ENCODE data around the gene RAD9A. TPM values are rescaled to one million over a fixed set of nuclear protein-coding genes. Genes with fewer than 3 reads are reported as not detected.
A peak's percentile ranks its signal among the peaks of the same experiment; 100 is the strongest.

RAD9A gene
- total RNA-seq, 2 experiments from 2014 or later = 59.5 to 60.4 TPM

DNA sequence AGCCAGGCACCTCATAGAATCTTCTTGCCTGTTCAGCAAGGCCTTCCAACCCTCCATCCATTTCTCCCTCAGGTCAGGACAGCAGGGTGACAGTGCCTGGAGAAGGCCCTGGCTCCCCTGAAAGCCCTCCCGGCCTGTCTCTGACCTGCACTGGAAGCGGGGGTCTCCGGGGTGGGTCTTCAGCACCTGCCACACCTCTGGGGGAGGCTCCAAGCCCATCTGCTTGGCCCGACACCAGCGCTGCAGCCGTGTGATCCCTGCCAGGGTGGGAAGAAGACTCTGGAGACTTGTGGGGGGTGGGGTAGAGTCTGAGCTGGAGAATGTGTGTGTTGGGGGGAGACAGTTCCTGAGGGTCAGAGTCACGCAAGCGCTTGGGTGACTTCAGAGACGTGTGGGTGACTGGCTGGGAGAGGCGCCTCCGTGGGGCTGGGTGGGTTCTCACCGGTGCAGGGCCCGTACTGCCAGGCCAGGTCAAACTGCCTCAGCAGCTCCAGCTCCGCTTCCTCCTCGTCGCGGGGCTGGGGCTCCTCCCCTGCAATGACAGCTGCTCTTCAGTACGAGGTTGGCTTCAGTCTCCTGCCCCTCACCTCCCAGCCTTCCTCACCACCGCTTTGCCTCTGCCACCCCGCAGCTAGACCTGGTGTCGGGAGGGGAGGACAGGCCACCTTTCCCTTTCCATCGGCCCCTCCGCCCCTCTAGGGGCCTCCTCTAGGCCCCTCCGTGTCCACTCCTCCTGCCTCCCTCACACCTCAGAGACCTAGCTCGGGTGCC is 39.1 kb upstream of the RAD9A start:
- no peaks in the 10 kb centered on the region for H3K9me3 Mint-ChIP-seq (ENCODE audit: insufficient read depth)
- H3K4me1 Mint-ChIP-seq (ENCODE audit: low read depth) = peaks cover 42% of the 10 kb centered on the region
- DNase-seq (peak; percentile 78), ATAC-seq (peak; percentile 60)
- POLR2A ChIA-PET = interaction anchor here (0.6 to 2.8 kb wide), 34 partner anchors 8 to 1352 kb away, joined by 3 to 28 read pairs (median 5); partner anchors contain the start of genes ANKRD13D, CLCF1, PPP1CA and RAD9A
- CTCF ChIA-PET = interaction anchor here (0.9 to 18.4 kb wide), 19 partner anchors 10 to 272 kb away, joined by 3 to 998 read pairs (median 5); partner anchors contain the start of genes CLCF1, PPP1CA, PTPRCAP and RAD9A
- peaks cover 8% of the 10 kb centered on the region for H3K36me3 Mint-ChIP-seq (ENCODE audit: low read depth)
- H3K27ac Mint-ChIP-seq = peak overlapping the region; percentile 99
- peaks cover 4% of the 10 kb centered on the region for H3K27me3 Mint-ChIP-seq (ENCODE audit: low read depth)
- H3K4me3 Mint-ChIP-seq = peak overlapping the region; percentile 93

DNA sequence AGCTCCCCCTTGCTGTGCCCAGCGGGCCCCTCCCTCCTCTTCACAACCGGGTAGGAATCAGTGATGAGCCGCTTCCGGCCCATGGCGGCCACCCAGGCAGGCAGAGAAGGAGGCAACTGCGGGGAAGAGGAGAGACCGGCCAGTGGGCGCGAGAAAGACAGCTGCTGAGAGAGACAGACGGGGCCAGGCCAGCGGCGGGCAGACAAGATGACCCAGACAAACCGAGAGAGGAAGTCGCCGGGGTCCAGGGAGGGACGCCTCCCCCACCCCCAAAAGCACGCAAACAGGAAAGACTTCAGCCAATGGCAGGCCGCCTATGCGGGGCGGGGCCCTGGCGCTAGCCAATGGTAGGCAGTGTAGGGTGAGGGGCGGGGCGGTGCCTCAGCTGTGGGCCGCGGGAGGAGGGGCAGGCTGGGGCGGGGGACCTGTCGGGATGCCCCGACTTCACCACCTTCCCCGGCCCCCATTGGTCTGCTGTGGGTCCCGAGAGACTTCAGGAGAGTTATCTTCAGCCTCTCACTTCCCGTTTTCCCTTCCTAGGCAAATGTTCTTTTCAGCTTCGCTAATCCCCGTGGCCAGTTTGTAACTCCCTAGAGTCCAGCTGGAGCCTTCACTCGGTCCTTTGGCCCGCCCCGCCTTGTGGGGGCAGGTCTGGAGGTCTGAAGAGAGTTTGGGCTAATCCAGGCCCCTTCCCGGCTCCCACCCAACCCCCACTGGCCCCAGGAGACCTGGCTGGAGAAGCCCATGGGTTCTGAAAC is 38.3 kb upstream of the RAD9A start, which contains the start of gene POLD4:
TSS of gene POLD4 (minus strand) at position 230 of the 758 bp plus-strand sequence. CDS start at position 83, 147 bp downstream.
- H3K36me3 Mint-ChIP-seq (ENCODE audit: low read depth) = peaks cover 8% of the 10 kb centered on the region
- peak within 1 kb of the TSS; percentile 99 for H3K27ac Mint-ChIP-seq
- CTCF ChIA-PET = interaction anchor here (0.9 to 18.4 kb wide), 20 partner anchors 10 to 273 kb away, joined by 3 to 998 read pairs (median 5); partner anchors contain the start of genes CLCF1, PPP1CA, PTPRCAP and RAD9A
- ATAC-seq (peak; percentile 92), DNase-seq (peak; percentile 96)
- no peaks in the 10 kb centered on the region for H3K9me3 Mint-ChIP-seq (ENCODE audit: insufficient read depth)
- POLR2A ChIA-PET = interaction anchor here (0.6 to 2.8 kb wide), 36 partner anchors 9 to 510 kb away, joined by 3 to 28 read pairs (median 5); partner anchors contain the start of genes ANKRD13D, CLCF1, PPP1CA and PTPRCAP
- peak within 1 kb of the TSS; percentile 93 for H3K4me3 Mint-ChIP-seq
- H3K4me1 Mint-ChIP-seq (ENCODE audit: low read depth) = peaks cover 42% of the 10 kb centered on the region
- peaks cover 12% of the 10 kb centered on the region for H3K27me3 Mint-ChIP-seq (ENCODE audit: low read depth)

DNA sequence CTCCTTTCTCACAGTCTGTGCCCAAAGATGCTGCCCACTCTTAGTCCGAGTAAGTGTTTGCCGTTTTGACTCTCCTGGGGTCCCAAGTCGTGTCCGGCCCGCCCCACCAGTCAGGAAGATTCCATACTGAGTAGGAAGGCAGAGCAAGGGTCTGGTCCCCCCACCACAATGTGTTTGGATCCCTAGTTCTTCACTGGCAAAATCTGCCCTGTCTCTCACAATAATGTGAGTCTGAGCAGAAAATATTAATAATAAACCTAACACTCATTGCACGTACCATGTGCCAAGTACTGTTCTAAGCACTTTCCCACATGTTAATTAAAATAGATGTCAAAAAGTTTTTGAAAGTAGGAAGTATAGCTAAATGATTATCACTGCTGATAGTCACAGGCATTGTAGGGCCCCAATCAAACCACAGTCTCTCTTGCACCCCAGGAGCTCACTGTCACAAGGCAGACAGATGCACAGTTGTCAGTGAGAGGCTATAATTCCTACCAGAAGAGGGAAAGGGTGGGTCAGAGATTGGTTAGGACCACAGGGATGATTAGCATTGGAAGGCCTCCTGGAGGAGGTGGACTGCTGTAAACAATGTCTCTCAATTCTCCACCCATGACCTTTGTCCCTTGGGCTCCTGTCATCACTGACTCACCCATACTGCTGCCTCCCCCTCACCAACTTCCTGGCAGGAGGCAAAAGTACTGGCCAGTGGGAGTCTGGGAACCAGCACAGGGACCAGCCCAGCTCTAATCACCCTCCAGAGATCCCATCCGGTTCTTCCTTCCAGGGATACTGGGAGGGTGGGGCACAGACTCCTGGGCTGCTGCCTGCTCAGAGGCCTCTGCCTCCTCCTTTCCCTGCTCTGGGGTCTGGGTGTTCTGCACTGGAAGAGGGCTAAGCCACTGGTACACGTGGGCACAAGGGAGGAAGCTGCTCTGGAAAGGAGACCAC is 37.4 kb upstream of the RAD9A start:
- H3K36me3 Mint-ChIP-seq (ENCODE audit: low read depth) = peaks cover 8% of the 10 kb centered on the region
- H3K27ac Mint-ChIP-seq = peak overlapping the region; percentile 89
- peaks cover 42% of the 10 kb centered on the region for H3K4me1 Mint-ChIP-seq (ENCODE audit: low read depth)
- ChIA-PET POLR2A (interaction anchor here (0.6 to 2.8 kb wide), 16 partner anchors 8 to 114 kb away, joined by 3 to 28 read pairs (median 6); partner anchors contain the start of genes ANKRD13D, CLCF1, PTPRCAP and RAD9A), CTCF (interaction anchor here (0.9 to 18.4 kb wide), 10 partner anchors 9 to 260 kb away, joined by 3 to 998 read pairs (median 30); partner anchors contain the start of genes CLCF1, PPP1CA and RAD9A)
- peak overlapping the region; percentile 93 for H3K4me3 Mint-ChIP-seq
- DNase-seq = no peak
- no peaks in the 10 kb centered on the region for H3K9me3 Mint-ChIP-seq (ENCODE audit: insufficient read depth)
- peaks cover 13% of the 10 kb centered on the region for H3K27me3 Mint-ChIP-seq (ENCODE audit: low read depth)
- ATAC-seq = no peak

DNA sequence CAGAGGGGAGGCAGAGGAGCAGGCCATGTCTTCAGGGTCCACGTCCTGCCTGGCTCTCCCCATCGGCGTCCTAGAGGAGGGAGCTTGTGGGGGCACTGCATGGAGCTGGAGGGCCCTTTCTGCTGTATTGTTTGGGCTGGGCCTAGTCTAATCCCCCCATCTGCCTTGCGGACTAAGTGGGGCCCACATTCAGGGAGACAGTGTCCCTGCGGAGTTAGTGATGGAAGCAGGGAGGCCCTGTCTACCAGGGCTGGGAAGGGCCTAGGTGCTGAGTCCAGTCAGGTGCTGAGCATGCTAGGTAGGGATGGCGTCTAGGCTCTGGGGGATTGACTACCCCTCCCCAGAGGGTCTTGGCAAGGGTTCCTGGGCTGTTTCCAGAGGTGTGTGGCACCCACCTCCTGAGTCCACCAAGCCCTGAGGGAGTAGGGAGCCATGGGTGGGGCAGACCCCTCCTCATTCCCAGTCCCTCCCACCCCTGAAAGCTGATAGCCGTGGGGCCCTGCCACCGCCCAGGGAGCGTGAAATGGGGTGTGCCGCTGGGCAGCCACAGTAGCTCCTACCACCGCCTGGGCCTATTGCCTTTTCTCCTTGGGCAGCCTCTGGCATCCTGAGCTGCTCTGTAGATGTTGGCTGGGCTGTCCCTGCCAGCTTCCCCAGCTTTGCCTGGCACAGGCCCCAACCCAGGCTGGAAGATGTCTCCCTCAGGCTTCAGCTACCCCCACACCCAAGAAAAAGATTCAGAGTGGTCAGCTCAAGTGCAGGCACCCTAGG is 36.6 kb upstream of the RAD9A start:
- Mint-ChIP-seq H3K27me3 (ENCODE audit: low read depth) (peaks cover 13% of the 10 kb centered on the region), H3K36me3 (ENCODE audit: low read depth) (peaks cover 8% of the 10 kb centered on the region), H3K27ac (peak overlapping the region; percentile 89), H3K4me1 (ENCODE audit: low read depth) (peaks cover 42% of the 10 kb centered on the region), H3K9me3 (ENCODE audit: insufficient read depth) (no peaks in the 10 kb centered on the region), H3K4me3 (no peak overlapping the region)
- DNase-seq (no peak), ATAC-seq (no peak)
- ChIA-PET CTCF (interaction anchor here (1.6 to 18.4 kb wide), 5 partner anchors 9 to 92 kb away, joined by 6 to 998 read pairs (median 55); partner anchors contain the start of genes CLCF1, PTPRCAP and RAD9A), POLR2A (interaction anchor here (1.0 kb wide), 1 partner anchor 82 kb away, joined by 3 read pairs; the partner anchor contains the start of gene PTPRCAP)

DNA sequence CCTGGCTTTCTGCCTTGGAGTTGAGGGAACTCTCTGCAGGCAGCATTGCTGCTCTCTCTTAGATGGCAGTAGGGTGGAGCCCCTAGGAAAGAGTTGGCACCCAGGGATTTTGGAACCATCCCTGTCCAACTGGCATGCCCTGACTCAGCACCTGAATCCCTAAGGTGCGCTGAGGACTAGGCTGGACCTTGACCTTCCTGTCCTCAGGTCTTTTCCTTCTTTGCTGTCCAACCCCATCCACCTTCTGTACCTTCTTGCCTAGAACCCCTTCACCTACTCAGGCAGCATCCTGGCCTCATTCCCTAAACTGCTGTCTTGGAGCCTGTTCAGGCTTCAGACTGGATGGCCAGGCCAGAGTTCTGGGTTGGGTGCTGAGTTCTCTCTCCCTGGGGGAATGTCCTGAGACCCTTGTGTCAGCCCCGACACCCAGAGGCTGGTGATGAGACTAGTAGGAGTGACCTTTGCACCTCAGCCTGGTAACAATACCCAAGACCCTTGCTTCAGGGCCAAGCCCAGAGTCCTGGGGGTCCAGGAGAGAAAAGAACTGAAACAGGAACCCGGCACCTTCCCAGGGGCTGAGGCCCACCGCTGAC is 35.9 kb upstream of the RAD9A start:
- ChIA-PET CTCF (interaction anchor here (0.6 to 18.4 kb wide), 18 partner anchors 9 to 129 kb away, joined by 3 to 998 read pairs (median 4); partner anchors contain the start of genes CLCF1, PPP1CA, PTPRCAP and RAD9A), POLR2A (interaction anchor here (1.0 to 1.4 kb wide), 2 partner anchors 26 to 81 kb away, joined by 3 to 13 read pairs; partner anchors contain the start of gene PTPRCAP)
- DNase-seq (no peak), ATAC-seq (no peak)
- peaks cover 8% of the 10 kb centered on the region for H3K36me3 Mint-ChIP-seq (ENCODE audit: low read depth)
- no peaks in the 10 kb centered on the region for H3K9me3 Mint-ChIP-seq (ENCODE audit: insufficient read depth)
- peak overlapping the region; percentile 39 for H3K27ac Mint-ChIP-seq
- peaks cover 42% of the 10 kb centered on the region for H3K4me1 Mint-ChIP-seq (ENCODE audit: low read depth)
- H3K27me3 Mint-ChIP-seq (ENCODE audit: low read depth) = peaks cover 13% of the 10 kb centered on the region
- no peak overlapping the region for H3K4me3 Mint-ChIP-seq

DNA sequence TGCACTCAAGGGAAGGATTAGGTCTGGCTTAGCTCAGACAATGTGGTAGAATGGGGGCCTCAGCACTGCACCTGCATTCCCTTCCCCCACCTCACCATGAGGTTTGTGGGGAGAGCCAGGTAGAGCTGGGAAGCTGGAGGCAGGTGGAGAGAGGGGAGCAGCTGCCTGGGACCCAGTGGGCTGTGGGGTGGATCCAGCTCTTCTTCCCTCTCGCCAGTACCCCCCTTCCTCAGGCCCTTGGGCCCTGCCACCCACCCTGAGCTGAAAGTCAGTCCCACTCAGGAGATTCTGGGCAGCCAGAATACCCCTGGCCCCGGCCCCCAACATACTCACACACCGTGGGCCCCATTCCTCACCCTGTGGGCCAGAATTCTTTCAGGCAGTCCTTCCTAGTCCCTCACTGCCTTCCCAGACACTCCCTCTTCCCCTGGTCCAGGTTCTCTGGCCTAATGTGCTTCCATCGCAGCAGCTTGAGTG is 35.4 kb upstream of the RAD9A start:
- DNase-seq = no peak
- Mint-ChIP-seq H3K27ac (peak overlapping the region; percentile 71), H3K9me3 (ENCODE audit: insufficient read depth) (no peaks in the 10 kb centered on the region), H3K4me3 (peak overlapping the region; percentile 15), H3K4me1 (ENCODE audit: low read depth) (peaks cover 36% of the 10 kb centered on the region), H3K36me3 (ENCODE audit: low read depth) (peaks cover 4% of the 10 kb centered on the region), H3K27me3 (ENCODE audit: low read depth) (peaks cover 17% of the 10 kb centered on the region)
- ChIA-PET CTCF (interaction anchor here (0.6 to 18.4 kb wide), 17 partner anchors 9 to 129 kb away, joined by 3 to 998 read pairs (median 4); partner anchors contain the start of genes CLCF1, PPP1CA, PTPRCAP and RAD9A), POLR2A (interaction anchor here (1.0 to 1.4 kb wide), 2 partner anchors 26 to 81 kb away, joined by 3 to 13 read pairs; partner anchors contain the start of gene PTPRCAP)
- ATAC-seq = no peak

DNA sequence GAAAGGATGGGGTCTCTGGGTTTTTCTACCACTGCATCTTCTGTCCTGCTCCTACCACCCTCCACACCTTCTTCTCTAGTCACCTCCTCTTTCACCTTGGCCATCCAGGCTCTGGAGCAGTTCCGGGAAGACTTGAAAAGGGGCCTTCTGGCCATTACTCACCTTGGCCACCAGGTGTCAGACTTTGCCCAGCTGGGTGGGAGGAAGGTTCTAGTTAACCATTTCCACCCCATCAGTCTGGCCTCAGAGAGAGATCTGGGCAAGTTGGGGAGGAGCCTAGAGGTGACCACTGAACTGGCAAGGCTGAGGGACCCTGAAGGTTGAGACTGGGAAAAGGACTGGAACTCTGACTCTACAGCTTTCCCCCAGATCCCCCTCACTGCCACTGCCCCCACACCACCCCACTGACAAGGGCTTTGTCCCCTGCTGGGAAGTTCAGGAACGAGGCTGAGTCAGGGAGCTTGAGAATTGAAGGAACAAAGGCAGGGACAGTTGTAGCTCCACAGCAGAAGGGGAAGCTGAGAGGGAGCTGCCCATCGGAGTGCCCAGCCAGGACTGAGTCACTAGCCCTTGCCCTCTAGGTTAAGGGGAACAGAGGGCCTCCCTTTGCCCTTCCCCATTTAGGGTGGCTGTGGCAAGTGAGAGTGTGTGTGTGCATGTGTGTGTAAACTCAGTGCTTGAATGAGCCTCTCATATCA is 34.8 kb upstream of the RAD9A start:
- H3K9me3 Mint-ChIP-seq (ENCODE audit: insufficient read depth) = no peaks in the 10 kb centered on the region
- peaks cover 3% of the 10 kb centered on the region for H3K36me3 Mint-ChIP-seq (ENCODE audit: low read depth)
- CTCF ChIA-PET = interaction anchor here (0.6 to 18.4 kb wide), 19 partner anchors 9 to 228 kb away, joined by 3 to 998 read pairs (median 4); partner anchors contain the start of genes CLCF1, PTPRCAP and RAD9A
- H3K4me1 Mint-ChIP-seq (ENCODE audit: low read depth) = peaks cover 32% of the 10 kb centered on the region
- peak overlapping the region; percentile 71 for H3K27ac Mint-ChIP-seq
- ATAC-seq (peak; percentile 14), DNase-seq (peak; percentile 79)
- POLR2A ChIA-PET = interaction anchor here (1.4 kb wide), 1 partner anchor 25 kb away, joined by 13 read pairs; no protein-coding TSS in a partner anchor
- H3K27me3 Mint-ChIP-seq (ENCODE audit: low read depth) = peaks cover 23% of the 10 kb centered on the region
- peak overlapping the region; percentile 15 for H3K4me3 Mint-ChIP-seq

DNA sequence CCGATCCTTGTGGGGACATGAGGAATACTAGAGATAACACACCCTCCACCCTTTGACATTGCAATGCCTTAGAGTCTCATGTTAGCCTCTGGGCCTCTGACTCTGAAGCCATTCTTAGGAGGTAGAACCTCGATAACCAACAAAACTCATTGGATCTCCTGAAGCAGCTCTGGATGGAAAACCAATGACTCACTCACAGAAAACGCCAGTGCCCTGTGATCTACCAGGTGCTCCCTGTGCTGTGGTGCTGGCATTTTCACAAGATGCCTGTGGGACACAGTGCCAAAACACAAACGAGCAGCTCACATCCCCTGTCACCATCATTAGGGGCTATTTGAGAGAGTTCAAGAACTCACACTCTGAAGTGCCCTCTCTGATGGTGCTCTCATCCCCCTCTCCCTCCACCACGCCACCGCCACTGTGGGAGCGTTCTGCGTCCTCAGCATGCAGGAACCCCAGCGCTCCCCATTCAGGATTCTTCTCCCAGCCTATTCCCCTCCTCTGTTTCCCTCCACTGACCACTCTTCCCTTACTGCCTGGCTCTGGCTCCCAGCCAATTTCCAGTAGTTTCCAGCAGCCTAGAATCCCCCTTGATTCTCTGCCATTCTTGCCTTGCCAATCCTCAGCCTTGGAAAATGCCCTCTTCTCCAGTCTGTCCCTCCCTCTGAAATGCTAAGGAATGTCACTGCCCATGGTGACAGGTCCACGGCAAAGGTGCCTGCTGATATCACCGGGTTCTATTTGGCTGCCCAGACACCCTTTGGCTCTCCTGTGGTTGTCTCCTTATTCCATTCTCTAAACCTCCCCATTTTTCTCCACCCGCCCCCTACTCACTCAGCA is 33.7 kb upstream of the RAD9A start:
- DNase-seq = no peak
- Mint-ChIP-seq H3K9me3 (ENCODE audit: insufficient read depth) (no peaks in the 10 kb centered on the region), H3K27me3 (ENCODE audit: low read depth) (peaks cover 32% of the 10 kb centered on the region), H3K27ac (no peak overlapping the region), H3K4me1 (ENCODE audit: low read depth) (peaks cover 27% of the 10 kb centered on the region), H3K36me3 (ENCODE audit: low read depth) (no peaks in the 10 kb centered on the region), H3K4me3 (no peak overlapping the region)
- ATAC-seq = no peak
- ChIA-PET POLR2A (no interaction called here), CTCF (interaction anchor here (1.5 to 18.4 kb wide), 5 partner anchors 19 to 96 kb away, joined by 6 to 998 read pairs (median 8); partner anchors contain the start of genes CLCF1 and RAD9A)
